KOPT-K1 (cell line): ENCODE results near the gene AGRN.
"Not testable (repeated sequence)": the region's sequence is repeated elsewhere in the genome, so short reads cannot be mapped to it uniquely, and the experiment has no call there.

Source experiments
- H3K27ac ChIP-seq: fragments of 200-600 bp; sonication (generic); 2 replicates; pipeline ENCODE4 v1.5.1; 2016; ENCODE audit warnings: antibody characterized with exemption, mild to moderate bottlenecking, low read depth, low read length; ENCODE audit not compliant: poor library complexity, severe bottlenecking
- H3K36me3 ChIP-seq: fragments of 200-600 bp; sonication (generic); 2 replicates; pipeline ENCODE4 v1.5.1; 2017; ENCODE audit warnings: antibody characterized with exemption, mild to moderate bottlenecking, low read length, moderate library complexity; ENCODE audit not compliant: insufficient read depth
- H3K9me3 ChIP-seq: fragments of 200-600 bp; sonication (generic); 2 replicates; pipeline ENCODE4 v1.5.1; 2017; ENCODE audit warnings: antibody characterized with exemption, low read length, mild to moderate bottlenecking; ENCODE audit not compliant: insufficient read depth, poor library complexity, severe bottlenecking

AGRN gene

DNA sequence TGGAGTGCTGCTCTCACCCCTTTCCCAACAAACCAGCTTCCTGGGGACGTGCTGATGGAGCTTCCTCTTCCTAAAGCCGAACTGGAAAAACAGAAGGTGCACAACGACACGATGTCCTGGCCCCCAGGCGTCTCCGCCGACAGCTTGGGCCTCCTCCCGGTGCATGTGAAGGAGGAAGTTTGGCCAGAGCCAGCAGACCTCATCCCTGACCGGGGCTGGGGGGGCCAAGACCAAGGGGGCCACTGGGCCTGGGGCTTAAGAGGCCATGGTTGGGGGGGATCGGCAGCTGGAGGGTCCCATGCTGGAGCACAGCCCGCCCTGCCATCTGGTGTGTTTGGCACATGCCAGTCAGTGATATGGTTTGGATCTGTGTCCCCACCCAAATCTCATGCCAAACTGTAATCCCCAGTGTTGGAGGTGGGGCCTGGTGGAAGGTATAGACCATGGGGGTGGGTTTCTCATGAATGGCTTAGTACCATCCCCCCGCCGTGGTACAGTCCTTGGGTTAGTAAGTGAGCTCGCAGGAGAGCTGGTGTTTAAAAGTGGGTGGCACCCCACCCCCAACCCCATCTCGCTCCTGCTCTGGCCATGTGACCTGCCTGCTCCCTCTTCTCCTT lies 26.4 kb upstream of the AGRN start:
- H3K36me3 ChIP-seq, result no peaks in the 10 kb centered on the region
- H3K9me3 ChIP-seq, result peaks cover 9% of the 10 kb centered on the region
- H3K27ac ChIP-seq, result no peak overlapping the region

DNA sequence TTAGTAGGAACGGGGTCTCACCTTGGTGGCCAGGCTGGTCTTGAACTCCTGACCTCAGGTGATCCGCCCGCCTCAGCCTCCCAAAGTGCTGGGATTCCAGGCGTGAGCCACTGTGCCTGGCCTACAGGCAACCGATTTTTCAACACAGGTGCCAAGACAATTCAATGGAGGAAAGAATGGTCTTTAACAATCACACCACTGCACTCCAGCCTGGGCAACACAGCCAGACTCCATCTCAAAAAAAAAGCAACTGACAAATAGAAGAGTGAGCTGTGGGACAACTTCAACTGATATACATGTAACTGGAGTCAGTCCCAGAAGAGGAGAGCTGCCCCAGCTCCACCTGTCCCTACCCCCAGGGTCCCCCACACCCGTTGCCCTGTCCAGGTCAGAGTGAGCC lies 25.4 kb upstream of the AGRN start:
- H3K36me3 ChIP-seq, H3K27ac ChIP-seq, H3K9me3 ChIP-seq: not testable (repeated sequence)

- H3K27ac ChIP-seq, result no peak overlapping the region
- H3K9me3 ChIP-seq, result peaks cover 9% of the 10 kb centered on the region
- no peaks in the 10 kb centered on the region for H3K36me3 ChIP-seq
Observed at GRCh38 chr1:995665-996633, 24.0 kb upstream of the AGRN start.

- Histone ChIP-seq H3K36me3 (no peaks in the 10 kb centered on the region), H3K27ac (no peak overlapping the region), H3K9me3 (peaks cover 5% of the 10 kb centered on the region)
Observed at GRCh38 chr1:996851-997712, 22.8 kb upstream of the AGRN start.

DNA sequence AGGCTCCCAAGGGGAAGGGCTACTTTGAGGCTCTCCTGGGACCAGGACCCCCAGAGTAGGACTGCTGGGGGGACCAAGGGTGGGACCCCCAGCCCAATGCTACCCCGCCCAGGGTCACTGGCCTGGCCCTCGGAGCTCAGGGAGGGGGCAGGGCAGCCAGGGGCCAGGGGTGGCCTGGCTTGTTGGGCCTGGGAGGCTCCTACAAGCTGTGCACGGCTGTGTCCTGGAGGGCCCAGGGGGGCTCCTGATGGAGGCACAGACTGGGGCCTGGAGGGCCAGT lies 22.3 kb upstream of the AGRN start:
- Histone ChIP-seq H3K36me3 (no peaks in the 10 kb centered on the region), H3K9me3 (no peaks in the 10 kb centered on the region), H3K27ac (no peak overlapping the region)

DNA sequence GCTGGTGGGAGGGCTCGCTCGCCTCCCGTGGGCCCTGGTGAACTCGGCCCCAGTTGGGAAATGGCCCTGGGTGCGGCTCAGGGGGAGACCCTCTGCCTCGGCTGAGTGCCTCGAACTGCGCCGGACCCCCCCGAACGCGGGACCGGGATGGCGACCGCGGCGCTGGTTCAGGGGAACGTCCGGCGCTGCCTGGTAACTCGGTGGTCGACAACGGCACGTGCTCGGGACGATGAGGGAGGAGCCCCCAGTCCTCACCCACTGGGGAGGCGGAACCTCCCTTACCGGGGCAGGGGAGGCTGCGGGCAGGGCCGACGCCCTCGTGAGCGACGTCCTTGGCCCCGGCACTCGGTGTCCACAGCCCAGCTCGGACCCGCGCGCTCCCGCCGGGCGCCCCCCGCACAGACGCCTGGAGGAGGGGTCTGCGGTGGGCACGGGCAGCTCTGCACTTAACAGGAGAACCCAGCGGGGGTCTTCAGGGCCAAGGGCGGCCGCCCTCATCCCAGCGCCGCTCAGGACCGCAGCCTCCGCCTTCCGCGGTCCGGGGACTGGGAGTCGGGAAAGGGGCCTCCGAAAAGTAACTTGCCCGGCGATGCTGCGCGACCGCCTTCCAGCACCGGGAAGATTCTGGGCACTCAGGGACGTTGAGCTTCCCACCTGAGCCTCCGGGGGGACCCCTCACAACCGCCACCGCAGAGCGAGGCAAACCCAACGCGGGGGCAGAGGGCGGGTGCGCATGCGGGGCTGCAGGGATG lies 21.8 kb upstream of the AGRN start:
- Histone ChIP-seq H3K36me3 (no peaks in the 10 kb centered on the region), H3K27ac (no peak overlapping the region), H3K9me3 (no peaks in the 10 kb centered on the region)

DNA sequence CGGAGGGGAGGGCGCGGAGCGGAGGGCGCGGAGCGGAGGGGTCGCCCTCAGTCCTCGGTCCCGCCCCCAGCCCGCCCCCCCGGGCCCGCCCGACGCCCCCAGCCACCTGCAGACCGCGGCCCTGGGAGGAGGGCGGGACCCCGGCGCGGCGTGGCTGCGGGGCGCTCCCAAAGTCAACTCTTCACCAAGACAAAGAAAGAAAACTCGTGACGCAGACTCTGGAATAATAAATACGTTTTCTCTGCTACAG lies 21.2 kb upstream of the AGRN start:
- no peaks in the 10 kb centered on the region for H3K36me3 ChIP-seq
- no peaks in the 10 kb centered on the region for H3K9me3 ChIP-seq
- H3K27ac ChIP-seq, result peak overlapping the region; percentile 54

- Histone ChIP-seq H3K27ac (peak overlapping the region; percentile 54), H3K36me3 (no peaks in the 10 kb centered on the region), H3K9me3 (no peaks in the 10 kb centered on the region)
Observed at GRCh38 chr1:998995-999724, 20.8 kb upstream of the AGRN start.

DNA sequence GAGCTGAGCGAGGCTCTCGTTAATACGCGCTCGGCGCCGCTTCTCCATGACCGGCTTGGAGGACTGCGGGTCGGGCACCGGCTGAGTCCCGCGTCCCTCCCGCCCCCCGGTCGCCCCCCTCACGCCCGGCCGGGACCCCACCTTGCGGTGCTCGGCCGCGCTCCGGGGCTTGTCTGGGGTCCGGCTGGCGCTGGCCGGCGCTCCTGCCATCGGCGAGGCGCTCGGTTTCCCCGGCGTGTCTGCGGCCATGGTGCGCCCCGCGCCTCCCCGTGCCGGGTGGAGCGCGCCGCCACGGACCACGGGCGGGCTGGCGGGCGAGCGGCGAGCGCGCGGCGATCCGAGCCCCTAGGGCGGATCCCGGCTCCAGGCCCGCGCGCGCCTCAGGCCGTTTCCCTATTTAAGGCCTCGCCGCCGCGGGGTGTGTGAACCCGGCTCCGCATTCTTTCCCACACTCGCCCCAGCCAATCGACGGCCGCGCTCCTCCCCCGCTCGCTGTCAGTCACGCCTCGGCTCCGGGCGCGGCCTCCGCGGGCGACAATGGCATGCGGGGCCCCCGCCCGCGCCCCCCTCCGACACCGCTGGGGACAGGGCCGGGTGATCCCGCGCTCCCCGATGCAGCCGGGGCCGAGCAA lies 20.1 kb upstream of the AGRN start, which contains the start of gene HES4:
HES4 (minus strand) TSS at position 373 of the 632 bp plus-strand sequence; CDS start at position 249, 124 bp downstream.
- Histone ChIP-seq H3K9me3 (no peaks in the 10 kb centered on the region), H3K36me3 (no peaks in the 10 kb centered on the region), H3K27ac (peak within 1 kb of the TSS; percentile 54)

GRCh38 chr1:1000357-1001056 lies 19.4 kb upstream of the AGRN start:
- Histone ChIP-seq H3K36me3 (no peaks in the 10 kb centered on the region), H3K27ac (peak overlapping the region; percentile 54), H3K9me3 (no peaks in the 10 kb centered on the region)

DNA sequence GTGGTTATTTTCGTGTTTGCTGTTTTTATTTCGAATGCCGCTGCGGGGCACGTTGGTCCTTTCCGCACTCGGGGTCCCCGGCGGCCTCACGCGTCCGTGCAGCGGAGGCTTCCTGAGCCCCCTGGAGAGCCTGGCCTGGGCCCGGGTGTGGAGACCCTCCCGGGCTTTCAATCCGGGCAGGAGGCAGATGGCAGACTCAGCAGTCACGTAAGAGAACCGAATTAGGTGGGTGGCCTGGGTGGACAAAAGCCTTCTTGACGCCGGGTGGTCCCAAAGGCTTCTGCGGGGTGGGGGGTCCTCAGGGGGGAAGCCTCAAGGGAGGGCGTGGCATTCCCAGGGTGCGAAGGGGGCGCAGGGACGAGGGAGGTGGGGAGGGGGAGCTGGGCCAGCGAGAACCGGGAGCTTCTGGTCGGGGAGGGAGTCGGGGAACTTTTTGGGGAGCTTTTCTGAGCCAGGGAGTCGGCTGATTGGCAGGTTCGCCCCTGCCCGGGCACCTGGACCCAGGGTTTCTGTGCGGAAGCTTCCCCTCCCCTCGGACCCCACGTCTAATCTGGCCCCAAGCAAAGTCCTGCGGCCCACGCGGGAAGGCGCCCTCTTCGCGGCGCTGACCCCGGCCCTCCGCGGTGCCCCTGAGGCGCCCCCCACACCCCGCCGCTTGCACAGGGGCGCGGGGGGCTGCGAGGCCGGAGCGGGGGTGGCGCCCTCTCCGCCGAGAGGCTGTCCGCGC lies 18.7 kb upstream of the AGRN start:
- H3K36me3 ChIP-seq, result no peaks in the 10 kb centered on the region
- H3K27ac ChIP-seq, result no peak overlapping the region
- H3K9me3 ChIP-seq, result no peaks in the 10 kb centered on the region

DNA sequence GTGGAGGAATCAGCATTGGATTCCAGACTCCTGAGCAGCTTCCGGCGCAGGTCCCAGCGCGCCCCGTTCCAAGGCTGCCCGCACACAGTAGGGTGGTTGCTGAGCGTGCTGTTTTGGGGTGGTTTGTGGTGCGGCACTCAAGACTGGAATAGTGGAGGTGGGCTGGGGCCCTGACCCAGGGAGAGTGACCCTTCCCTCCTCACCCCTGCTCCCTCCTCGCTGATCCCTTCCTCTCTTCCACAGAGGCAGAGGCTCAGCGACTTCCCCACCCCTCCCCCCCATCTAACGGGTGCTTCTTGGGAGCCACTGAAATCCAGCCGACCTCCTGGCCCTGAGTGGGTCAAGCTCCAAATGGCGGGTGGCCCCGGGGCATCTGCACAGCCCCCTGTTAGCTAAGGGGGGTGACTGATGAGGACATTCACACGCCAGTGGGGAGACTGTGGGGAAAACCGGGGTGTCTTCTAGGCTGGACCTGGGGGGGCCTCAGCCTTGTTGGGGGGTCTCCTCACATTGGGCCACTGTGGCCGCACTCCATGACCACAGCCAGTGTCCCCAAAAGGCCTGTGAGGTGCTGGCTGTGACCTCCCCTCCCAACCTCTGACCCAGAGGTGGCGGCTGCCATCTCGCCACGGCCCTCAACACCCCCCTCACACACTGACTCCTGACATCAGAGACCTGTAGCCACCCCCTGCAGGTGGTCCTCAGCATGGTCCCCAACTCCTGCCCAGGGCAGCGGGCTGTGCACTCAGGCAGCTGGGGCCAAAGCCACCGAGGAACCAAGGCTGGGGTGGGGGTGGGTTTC lies 16.1 kb upstream of the AGRN start:
- no peak overlapping the region for H3K27ac ChIP-seq
- no peaks in the 10 kb centered on the region for H3K9me3 ChIP-seq
- no peaks in the 10 kb centered on the region for H3K36me3 ChIP-seq
